HG03354 (cell line): ENCODE results near the gene DNAH12.
"Not testable (repeated sequence)": the region's sequence is repeated elsewhere in the genome, so short reads cannot be mapped to it uniquely, and the experiment has no call there.

Source experiments
- ATAC-seq: cut with Tn5 transposase; IDR thresholded peaks from one replicate; pipeline ENCODE4 v1.9.1; 2021; ENCODE audit warnings: mild to moderate bottlenecking; ENCODE audit not compliant: unreplicated experiment, poor library complexity, severe bottlenecking

DNAH12 gene

GRCh38 chr3:57338272-57339070 is 205.7 kb downstream of the DNAH12 start:
- ATAC-seq: not testable (repeated sequence)

GRCh38 chr3:57335283-57335938 is 208.7 kb downstream of the DNAH12 start:
- no peak for ATAC-seq

- no peak for ATAC-seq
Measured at GRCh38 chr3:57331078-57331610, 213.0 kb downstream of the DNAH12 start.

GRCh38 chr3:57326498-57326897 is 217.6 kb downstream of the DNAH12 start:
- ATAC-seq: not testable (repeated sequence)

GRCh38 chr3:57314204-57314603 is 229.9 kb downstream of the DNAH12 start:
- no peak for ATAC-seq

- no peak for ATAC-seq
Measured at GRCh38 chr3:57309769-57310360, 234.3 kb downstream of the DNAH12 start.

GRCh38 chr3:57303520-57303919 is 240.6 kb downstream of the DNAH12 start:
- not testable (repeated sequence) for ATAC-seq

- ATAC-seq: no peak
Measured at GRCh38 chr3:57298041-57298440, 246.1 kb downstream of the DNAH12 start.

GRCh38 chr3:57292897-57293526 is 251.1 kb downstream of the DNAH12 start:
- no peak for ATAC-seq

GRCh38 chr3:57292159-57292896 is 251.8 kb downstream of the DNAH12 start, which contains the start of gene ASB14:
TSS of gene ASB14 (minus strand) at chr3:57292685. CDS start at chr3:57292033, 652 bp downstream.
- no peak for ATAC-seq

GRCh38 chr3:57288403-57288802 is 255.7 kb downstream of the DNAH12 start:
- no peak for ATAC-seq

GRCh38 chr3:57287205-57287604 is 256.9 kb downstream of the DNAH12 start:
- no peak for ATAC-seq

GRCh38 chr3:57283334-57283733 is 260.8 kb downstream of the DNAH12 start:
- no peak for ATAC-seq

- ATAC-seq: no peak
Measured at GRCh38 chr3:57281715-57282114, 262.4 kb downstream of the DNAH12 start.

- no peak for ATAC-seq
Measured at GRCh38 chr3:57279685-57280084, 264.5 kb downstream of the DNAH12 start.

- ATAC-seq: no peak
Measured at GRCh38 chr3:57278237-57278636, 265.9 kb downstream of the DNAH12 start.

- no peak for ATAC-seq
Measured at GRCh38 chr3:57275393-57275792, 268.8 kb downstream of the DNAH12 start.

- ATAC-seq: no peak
Measured at GRCh38 chr3:57274845-57275244, 269.3 kb downstream of the DNAH12 start.

- no peak for ATAC-seq
Measured at GRCh38 chr3:57268416-57268815, 275.7 kb downstream of the DNAH12 start.
